GM21423 (cell line): ENCODE measurements around the gene HSD3B2.
A peak's percentile ranks its signal among the peaks of the same experiment; 100 is the strongest.
"Not testable (repeated sequence)": the region's sequence is repeated elsewhere in the genome, so short reads cannot be mapped to it uniquely, and the experiment has no call there.

Source experiments
- ATAC-seq: cut with Tn5 transposase; IDR thresholded peaks from one replicate; pipeline ENCODE4 v1.9.1; 2021; ENCODE audit warnings: mild to moderate bottlenecking, moderate library complexity; ENCODE audit not compliant: unreplicated experiment

HSD3B2 gene

DNA sequence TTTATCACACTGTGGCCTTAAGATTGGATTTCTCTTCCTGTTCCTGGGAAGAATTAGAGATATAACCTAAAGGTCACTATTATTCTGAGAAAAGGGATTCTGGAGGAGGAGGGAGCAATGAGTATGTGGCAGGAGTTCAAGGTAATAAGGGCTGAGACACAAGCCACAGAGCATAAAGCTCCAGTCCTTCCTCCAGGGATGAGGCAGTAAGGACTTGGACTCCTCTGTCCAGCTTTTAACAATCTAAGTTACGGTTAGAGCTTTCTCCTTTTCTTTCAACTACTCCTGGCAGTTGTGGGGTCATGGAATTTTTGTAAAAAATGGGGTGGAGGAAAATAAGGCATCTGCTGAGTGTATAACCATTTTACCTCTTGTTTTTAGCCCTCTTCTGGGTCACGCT is at the start of gene HSD3B2:
Gene HSD3B2, plus strand, starts transcription at position 201 of the 400 bp plus-strand sequence. CDS start 270 bp downstream, outside the sequence.
- no peak for ATAC-seq

DNA sequence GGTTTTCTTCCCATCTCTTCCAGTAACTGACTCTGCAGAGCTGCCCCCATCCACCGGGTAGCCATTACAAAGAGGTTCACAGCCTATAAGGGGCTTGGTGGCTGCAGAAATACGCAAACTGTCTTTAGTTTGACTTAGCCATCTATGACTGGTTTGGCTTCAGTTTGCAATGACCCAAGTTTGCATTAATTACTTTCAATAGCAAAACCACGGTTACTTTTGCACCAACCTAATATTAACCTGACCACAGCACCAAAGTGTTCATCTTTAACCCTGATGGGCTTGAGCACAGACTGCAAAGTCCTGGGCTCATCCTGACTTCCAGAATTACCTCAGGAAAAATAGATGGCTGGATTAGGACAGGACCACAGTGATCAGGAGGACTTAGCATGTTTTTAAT is 48.5 kb upstream of the HSD3B2 start:
- peak; percentile 76 for ATAC-seq

DNA sequence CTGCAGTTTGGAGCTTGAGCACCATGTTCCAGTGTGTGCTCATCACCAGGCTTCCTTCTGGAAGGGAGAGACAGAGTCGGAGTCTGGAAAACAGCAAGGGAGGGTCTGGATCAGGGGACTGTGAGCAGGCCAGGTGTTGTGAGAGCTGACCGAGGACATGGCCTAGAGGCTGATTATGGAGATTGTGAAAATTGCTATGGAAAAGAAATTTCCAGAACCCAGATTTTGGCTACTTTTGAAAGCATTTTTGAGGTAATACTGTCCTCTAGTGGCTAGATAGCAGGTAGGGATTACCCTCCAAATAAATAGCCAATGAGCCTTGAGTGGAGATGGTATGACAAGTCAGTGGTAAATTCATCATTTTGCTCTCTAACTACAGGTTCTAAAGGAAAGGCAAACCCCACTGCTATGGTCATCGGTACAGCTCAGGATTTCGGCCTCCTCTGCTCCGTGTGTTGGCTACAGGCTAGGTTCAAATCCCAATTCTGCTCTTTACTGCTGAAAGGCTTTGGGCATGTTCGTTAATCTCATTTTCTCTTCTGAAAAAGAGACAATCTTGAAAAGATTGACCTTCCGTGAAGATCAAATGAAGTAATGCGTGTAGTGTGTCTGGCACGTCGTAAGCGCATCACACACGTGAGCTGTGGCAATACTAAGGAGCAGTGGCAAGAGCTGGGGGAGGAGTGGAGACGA is 47.4 kb upstream of the HSD3B2 start:
- no peak for ATAC-seq

DNA sequence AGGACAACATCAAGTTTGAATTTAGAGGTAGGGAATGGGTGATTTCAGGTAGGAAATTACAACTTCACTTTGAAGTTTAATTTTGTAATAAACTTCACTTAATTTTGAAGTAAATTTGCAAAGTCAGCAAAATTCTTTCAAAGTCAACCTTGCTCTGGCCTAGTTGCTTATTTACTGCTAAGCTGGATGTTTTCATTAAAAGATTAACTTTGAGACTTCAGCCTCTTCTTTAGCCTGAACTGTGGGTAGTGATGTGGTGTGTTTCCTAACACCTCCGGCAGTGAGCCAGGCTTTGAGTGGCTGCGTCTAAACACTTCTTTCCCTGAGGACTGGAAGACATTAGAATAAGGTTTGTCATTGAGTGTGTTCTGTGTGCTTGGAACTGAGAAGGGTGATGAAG is 46.4 kb upstream of the HSD3B2 start, which contains the start of gene HAO2:
Gene HAO2, plus strand, starts transcription at position 232 of the 400 bp plus-strand sequence. CDS start 12,301 bp downstream, outside the sequence.
- no peak for ATAC-seq

DNA sequence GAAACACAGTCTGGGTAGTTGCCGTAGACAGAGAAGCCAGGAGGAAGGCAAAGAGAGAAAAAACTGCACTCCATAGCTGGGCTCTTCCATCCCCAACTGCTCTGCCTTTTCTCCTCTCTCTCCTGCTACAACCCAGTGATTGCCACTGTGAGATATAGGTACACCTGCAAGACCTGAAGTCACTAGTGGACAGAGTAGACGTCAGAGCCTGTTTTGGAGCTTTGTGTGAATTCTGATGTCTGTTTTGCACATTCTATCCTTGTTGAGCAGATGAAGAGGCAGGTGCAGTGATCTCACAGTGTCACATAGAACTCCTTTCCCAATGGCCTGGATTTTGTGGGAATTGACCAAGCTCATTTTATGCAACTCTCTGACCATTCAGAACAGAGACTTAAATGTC is 44.2 kb upstream of the HSD3B2 start:
- no peak for ATAC-seq

DNA sequence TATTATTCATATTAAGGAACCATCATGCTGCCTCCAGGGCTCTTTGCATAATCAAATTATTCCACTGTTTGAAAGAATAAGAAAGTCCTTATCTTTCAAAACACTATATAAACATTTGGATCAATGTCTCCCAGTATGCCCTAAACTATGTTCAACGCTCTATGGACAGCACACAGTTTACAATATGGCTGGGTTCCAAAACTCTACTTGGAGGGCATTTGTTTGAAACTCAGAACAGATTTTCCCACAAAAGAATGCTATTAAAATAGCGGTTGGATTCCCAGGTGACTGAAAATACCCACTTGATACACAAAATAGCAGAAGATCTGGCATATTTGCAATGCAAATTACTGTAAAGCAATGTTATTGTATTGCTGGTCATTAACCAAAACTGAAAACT is 43.1 kb upstream of the HSD3B2 start:
- ATAC-seq = no peak

DNA sequence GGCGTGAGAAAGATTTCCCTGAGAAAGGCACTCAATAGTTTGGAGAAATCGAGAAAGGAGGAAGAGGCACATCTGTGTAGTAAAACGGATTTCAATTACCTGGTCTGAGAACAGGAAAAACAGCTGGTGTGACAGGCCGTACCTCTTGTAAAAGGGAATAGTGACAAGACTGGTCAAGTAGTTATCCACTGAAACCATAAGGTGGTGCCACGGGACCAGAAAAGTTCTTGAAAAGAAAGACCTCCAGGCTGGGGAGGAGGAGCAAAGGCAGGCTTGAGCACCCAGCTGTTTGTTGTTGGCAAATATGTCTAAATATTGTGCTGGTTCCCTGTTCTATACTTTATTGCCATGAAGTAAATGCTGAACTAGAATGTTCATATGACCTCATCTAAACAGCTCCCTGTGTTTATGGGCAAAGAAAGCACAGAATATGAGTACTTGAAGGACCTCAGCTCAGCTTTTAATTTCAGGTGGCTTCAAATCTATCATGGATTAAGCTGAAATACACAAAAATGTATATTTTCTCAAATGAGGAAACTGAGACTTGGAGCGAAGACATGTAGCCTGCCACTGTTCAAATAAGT is 42.4 kb upstream of the HSD3B2 start:
- ATAC-seq = peak; percentile 78

DNA sequence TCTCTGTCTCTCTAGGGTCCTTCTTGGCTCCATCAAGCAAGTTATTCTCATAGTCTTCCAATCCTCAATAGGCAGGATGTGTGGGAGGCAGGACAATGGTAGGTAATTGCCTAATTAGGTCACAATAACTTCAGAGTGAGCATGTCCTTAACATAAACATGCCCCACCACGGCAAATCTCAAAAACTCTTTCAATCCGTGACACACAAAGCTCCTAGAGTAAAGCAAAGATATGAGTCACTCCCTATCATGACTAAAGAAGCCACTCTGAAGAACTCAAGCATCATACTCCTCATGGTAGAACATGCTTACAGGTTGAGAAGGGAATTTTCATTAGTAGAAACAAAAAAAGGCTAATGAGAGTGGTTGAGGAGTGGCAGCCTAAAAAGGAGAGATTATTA is 41.5 kb upstream of the HSD3B2 start:
- peak; percentile 47 for ATAC-seq

DNA sequence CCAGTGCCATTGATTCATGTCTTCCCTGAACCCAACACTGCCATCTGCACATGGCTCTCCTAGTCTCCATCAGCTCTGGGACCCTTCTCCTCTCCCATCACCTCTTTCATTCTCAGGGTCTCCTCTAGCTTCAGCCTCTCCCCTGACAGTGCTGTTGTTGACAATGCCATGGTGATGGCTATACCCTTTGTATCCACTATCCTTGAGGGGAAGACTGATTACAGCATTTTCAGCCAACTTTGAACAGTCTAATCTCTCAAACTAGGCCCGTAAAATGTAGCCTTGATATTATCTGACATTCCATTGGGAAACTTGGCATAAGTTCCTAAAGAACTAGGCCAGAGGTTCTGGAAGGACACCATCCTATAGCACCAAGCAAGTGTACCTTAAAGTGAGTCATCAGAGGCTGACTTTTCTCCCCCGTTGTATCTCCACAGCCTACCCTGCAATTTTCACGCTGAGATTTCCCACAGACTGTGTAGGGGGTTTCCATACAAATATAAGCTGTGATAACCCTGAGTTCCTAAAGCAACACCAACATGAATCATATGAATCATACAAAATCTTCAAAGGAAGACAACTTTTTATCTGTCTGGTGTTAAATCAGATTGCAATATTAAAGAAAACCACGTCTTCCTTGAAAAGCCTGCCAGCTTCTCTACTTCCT is 40.6 kb upstream of the HSD3B2 start:
- ATAC-seq = no peak

DNA sequence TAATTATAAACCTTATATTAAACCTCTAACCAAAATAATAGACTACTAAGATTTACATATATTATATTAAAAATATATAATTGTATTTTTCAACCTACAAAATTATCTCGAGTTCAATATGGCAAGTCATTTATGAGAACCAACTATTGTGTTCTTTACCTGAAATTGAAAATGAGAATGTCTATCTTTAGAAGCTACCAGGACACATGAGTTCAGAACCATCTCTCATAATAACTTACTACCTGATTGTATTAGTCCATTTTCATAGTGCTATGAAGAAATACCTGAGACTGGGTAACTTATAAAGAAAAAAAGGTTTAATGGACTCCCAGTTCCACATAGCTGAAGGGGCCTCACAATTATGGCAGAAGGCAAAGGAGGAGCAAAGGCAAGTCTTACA is 39.6 kb upstream of the HSD3B2 start:
- no peak for ATAC-seq

DNA sequence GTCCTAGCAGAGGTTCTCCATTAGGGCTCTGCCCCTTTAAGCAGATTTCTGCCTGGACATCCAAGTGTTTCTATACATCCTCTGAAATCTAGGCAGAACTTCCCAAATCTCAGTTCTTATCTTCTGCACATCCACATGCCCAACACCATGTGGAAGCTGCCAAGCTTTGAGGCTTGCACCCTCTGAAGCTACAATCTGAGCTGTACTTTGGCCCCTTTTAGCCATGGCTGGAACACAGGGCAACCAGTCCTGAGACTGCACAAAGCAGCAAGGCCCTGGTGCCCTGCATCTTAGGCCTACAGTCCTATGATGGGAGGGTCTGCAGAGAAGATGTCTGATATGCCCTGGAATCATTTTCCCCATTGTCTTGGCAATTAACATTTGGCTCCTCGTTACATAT is 38.4 kb upstream of the HSD3B2 start:
- ATAC-seq = no peak

DNA sequence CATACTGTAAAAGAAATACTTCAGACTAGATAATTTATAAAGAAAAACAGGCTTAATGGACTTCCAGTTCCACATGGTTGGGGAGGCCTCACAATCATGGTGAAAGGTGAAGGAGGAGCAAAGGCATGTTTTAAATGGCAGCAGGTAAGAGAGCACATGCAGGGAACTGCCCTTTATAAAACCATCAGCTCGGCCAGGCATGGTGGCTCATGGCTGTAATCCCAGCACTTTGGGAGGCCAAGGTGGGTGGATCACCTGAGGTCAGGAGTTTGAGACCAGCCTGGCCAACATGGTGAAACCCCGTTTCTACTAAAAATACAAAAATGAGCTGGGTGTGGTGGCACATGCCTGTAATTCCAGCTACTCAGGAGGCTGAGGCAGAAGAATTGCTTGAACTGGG is 37.4 kb upstream of the HSD3B2 start:
- ATAC-seq = not testable (repeated sequence)

DNA sequence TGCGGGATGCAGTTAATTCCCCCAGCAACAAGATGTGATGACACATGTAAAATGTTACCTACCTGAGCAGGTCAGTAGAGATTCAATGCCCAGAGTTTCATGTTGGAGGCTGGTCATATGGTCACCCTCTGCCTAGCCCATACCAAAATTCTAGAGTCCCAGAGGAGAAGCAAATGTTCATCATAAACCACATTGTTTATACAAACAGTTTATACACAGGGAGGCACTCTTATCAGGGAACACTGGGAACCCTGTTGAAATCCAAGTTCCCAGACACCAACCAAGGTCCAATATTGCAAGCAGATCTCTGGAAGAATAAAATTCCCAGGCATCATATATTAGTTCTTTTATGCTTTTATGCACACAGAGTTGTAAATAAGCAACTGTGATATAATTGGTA is 35.8 kb upstream of the HSD3B2 start:
- no peak for ATAC-seq

DNA sequence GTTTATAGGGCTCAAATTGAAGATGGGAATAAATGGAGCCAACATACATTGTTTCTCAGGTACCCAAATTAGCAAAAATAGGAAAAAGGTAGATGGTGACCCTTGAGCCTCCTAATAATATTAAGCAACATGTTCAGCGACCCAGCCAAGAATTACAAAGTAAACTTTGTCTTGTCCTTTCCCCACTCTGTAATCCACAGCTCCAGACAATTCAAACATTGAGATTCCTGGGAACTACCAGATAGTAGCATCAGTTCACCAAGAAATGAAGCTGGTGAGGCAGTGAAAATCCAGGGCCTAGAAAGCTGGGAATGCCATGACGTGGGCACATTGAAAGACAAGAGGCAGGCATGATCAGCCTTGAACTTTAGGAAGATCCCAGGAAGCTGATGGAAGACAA is 34.6 kb upstream of the HSD3B2 start:
- no peak for ATAC-seq

DNA sequence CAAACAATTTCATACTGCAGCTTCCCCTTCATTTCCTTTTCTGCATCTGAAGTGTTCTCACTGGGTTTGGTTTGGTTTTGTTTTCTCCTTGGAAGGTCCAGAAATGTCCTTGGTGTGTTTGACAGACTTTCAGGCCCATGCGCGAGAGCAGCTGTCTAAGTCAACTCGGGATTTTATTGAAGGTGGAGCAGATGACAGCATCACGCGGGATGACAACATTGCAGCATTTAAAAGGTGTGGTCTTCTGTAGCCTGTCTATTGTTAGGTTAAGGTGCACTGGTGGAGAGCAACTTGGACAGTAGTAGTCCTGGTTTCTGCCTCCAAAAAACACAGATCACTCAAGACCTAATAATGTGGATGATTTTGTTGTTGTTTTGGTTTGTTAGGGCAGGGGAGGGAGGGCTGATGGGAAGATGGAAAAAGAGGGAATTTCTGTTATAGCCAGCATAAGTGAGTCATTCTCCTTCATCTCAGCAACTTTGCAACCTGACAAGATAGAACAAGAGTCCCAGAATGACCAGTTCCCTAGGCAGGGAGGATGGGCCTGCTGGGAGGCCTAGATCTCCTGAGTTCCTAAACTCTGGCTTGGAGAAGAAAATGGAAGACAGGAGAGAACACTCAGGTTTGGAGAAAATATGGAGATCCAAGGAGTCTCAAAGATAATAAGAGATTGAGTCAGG is 33.8 kb upstream of the HSD3B2 start:
- ATAC-seq = no peak

DNA sequence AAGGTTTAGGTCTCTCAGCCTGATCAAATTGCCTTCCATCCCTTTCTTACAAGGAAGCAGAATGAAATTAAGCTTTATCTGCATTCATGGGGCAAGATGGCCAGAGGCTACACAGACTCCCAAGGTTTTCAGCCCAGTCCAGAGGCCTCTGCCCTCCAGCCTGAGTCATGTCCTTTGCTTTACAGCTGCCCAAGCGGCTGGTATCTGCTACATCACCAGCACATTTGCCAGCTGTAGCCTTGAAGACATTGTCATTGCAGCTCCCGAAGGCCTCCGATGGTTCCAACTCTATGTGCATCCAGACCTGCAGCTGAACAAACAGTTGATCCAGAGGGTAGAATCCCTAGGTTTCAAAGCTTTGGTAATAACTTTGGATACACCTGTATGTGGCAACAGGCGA is 30.4 kb upstream of the HSD3B2 start:
- ATAC-seq = no peak

DNA sequence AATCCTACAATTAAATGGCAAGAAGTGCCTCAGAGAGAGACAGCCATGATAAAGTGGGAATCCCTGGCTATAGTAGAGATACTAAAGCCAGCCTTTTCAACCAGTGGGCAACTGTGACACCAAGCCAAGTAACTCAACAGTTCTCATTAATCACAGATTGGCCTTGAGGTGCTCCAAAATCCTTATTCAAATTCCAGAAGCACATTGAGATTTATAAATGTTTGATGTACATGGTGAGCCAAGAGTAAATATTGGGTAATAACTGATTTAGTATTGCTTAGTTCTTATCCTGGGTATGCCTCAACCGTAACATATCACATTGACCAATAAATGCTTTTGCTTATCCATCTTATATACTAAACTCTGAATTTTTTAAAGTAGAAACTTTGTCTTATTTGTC is 29.3 kb upstream of the HSD3B2 start:
- ATAC-seq = no peak

DNA sequence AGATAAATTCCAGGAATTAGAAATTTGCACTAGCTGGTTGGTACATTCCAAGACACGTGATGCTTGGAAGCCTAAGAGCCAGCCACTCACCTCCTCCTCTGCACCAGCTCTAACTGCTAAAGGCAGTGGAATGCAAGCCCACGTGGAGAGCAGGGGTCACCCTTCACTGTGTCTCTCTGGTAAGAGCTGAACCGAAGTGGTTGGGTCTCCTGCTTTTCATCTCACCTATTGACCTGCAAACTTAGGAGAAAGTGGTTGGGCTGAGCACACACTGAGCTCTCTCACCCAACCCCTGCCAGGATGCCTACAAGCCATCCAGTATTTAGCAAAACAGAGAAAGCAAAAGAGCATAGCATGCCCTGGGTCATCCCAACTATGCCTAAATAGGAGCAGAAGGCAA is 27.1 kb upstream of the HSD3B2 start:
- no peak for ATAC-seq

DNA sequence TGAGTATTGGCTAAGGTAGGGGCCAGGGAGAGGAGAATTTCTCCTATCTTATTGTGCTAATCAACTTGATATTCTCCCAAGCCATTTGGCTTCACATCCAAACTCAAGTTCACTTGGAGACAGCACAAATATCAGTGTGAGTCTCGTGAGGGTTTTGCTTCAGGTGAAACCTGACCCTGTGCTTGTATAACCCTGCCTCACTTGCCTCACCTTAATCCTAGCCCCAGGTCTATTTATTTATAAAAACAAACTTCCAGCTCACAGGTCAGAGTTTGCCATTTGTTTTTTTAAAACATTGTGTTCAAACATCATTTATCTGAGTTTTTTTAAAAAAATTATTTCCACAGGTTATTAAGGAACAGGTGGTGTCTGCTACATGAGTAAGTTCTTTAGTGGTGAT is 26.5 kb upstream of the HSD3B2 start:
- ATAC-seq = no peak

DNA sequence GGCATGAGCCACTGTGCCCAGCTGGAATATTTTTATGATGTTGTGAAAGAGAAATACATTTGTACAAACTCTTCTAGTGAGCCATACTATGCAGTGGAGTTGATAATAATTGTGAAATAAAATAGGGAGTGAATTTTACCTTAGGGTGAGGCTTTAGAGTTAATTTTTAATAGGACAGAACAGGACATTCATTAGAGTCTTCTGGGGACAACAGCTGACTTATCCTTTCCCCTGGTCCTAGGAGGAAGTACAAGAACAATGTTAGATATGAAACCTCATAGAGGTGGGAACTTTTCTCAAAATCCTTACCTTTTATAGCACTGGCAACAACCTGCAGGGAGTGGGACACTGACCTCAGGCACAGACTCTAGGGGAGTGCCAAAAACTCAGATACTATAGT is 24.4 kb upstream of the HSD3B2 start:
- no peak for ATAC-seq

DNA sequence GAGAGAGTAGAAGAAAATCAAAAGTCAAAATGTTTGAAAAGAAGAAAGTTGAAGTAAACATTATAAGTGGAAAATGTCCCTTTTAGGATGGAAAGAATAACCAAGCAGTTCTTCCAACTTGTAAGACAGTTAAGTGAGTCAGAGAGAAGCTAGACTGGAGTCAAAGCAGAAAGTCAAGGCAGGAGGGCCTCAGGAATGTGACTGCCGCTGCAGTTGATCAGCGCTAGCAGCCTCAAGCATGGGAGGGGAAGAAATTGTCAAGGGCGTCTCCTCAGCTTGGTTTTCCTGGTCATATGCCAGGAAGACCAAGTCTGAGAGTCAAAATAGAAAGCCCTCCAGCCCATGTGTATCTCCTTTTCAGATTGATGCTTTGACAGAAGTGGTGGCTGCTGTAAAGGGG is 23.2 kb upstream of the HSD3B2 start:
- ATAC-seq = no peak

DNA sequence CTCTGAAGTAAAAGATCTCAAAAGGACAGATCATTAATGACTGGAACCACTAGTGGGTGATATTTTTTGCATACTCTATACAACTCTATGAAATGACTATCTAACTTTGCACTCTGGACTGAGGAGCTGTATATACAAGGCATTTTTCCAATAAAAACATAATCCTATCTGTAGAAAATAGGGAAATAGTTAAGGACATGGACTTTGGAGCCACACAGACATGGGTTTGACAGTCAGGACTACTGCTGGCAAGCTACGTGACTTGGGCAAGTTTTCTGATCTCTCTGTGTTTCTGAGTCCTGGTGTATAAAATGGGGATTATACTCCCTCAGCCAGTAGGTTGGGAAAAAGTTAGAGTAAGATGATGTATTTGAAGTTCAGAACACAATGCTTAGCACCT is 20.9 kb upstream of the HSD3B2 start:
- no peak for ATAC-seq
